Measurements from ENCODE around the gene CYSRT1.

DNA sequence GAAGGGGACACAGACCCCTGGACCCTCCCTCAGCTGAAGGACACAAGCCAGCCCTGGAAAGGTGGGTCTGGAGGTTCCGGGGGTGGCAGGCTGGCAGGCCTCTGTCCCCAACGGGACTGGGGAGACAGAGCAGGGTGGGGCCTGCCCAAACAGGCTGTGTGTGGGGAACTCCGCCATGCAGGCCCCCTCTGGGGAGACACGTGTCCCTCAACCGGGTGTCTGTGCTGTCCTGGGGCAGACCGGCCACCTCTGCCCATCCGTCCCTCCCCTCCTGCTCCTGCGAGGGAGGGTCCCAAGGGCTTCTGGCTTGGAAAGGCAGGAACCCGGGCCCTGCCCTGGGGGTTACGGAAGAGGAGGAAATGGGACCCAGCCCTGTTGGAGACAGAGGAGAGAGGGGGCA, 7.1 kb downstream of the CYSRT1 start:
- TF ChIP-seq, protein P1, sequence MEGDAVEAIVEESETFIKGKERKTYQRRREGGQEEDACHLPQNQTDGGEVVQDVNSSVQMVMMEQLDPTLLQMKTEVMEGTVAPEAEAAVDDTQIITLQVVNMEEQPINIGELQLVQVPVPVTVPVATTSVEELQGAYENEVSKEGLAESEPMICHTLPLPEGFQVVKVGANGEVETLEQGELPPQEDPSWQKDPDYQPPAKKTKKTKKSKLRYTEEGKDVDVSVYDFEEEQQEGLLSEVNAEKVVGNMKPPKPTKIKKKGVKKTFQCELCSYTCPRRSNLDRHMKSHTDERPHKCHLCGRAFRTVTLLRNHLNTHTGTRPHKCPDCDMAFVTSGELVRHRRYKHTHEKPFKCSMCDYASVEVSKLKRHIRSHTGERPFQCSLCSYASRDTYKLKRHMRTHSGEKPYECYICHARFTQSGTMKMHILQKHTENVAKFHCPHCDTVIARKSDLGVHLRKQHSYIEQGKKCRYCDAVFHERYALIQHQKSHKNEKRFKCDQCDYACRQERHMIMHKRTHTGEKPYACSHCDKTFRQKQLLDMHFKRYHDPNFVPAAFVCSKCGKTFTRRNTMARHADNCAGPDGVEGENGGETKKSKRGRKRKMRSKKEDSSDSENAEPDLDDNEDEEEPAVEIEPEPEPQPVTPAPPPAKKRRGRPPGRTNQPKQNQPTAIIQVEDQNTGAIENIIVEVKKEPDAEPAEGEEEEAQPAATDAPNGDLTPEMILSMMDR (IDR thresholded peaks at IDR 0.05 in 8 of 11, conservative IDR thresholded peaks at IDR 0.05 in 3 of 11): no peak
- TF ChIP-seq POLR2AphosphoS5 (IDR thresholded peaks at IDR 0.05) (no peak), POLR2A (IDR thresholded peaks at IDR 0.05) (no peak)

Data from spleen (tissue), 7 donors.